ENCODE results near the gene NMRK1. TPM values are rescaled to one million over a fixed set of nuclear protein-coding genes. Genes with fewer than 3 reads are reported as not detected.

The NMRK1 gene
- total RNA-seq, 2 donors from 2014 or later: 16.2 to 34.1 TPM

GRCh38 chr9:75120686-75121085, 32.7 kb upstream of the NMRK1 start:
- no peaks in the 10 kb centered on the region for H3K9me3 ChIP-seq
- H3K36me3 ChIP-seq: no peaks in the 10 kb centered on the region
- TF ChIP-seq POLR2AphosphoS5 (IDR thresholded peaks at IDR 0.05): no peak
- TF ChIP-seq CTCF (IDR thresholded peaks at IDR 0.05): no peak
- TF ChIP-seq POLR2A (IDR thresholded peaks at IDR 0.05): no peak
- no peaks in the 10 kb centered on the region for H3K4me1 ChIP-seq (replicated peaks)
- no peak overlapping the region for H3K4me3 ChIP-seq
- DNase-seq (ENCODE audit: low spot score): no peak
- no peak overlapping the region for H3K27ac ChIP-seq
- intact Hi-C loops (cut with DNase I): no loop called here
- 92% methylated on average over 4 of the region's 4 CpGs for WGBS
- H3K27me3 ChIP-seq (replicated peaks; ENCODE audit: insufficient read depth): no peaks in the 10 kb centered on the region

DNA sequence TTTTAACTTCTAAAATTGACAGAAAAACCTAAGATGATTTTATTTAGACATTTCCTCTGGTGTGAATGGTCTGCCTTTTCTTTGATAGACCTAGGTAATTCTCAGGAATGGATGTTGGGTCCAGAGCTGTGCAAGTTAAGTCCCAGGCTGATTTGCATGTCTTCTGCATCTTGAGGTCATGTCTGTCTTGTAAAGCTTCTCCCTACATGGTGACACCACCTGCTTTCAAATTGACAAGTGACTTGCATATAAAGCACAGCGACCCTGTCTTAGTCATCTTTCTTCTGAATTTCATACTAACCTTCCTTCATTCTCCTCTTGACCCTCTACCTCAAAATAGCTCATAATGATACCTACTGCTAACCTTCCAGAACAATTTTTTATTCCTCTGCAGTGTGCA, 29.6 kb upstream of the NMRK1 start:
- intact Hi-C loops (cut with DNase I): no loop called here
- TF ChIP-seq POLR2AphosphoS5 (IDR thresholded peaks at IDR 0.05) (no peak), POLR2A (IDR thresholded peaks at IDR 0.05) (no peak), CTCF (IDR thresholded peaks at IDR 0.05) (no peak)
- Histone ChIP-seq H3K9me3 (no peaks in the 10 kb centered on the region), H3K4me3 (no peak overlapping the region), H3K36me3 (no peaks in the 10 kb centered on the region), H3K27me3 (replicated peaks; ENCODE audit: insufficient read depth) (no peaks in the 10 kb centered on the region), H3K4me1 (replicated peaks) (no peaks in the 10 kb centered on the region), H3K27ac (no peak overlapping the region)
- no peak for DNase-seq (ENCODE audit: low spot score)
- 96% methylated on average over 1 of the region's 1 CpG for WGBS

DNA sequence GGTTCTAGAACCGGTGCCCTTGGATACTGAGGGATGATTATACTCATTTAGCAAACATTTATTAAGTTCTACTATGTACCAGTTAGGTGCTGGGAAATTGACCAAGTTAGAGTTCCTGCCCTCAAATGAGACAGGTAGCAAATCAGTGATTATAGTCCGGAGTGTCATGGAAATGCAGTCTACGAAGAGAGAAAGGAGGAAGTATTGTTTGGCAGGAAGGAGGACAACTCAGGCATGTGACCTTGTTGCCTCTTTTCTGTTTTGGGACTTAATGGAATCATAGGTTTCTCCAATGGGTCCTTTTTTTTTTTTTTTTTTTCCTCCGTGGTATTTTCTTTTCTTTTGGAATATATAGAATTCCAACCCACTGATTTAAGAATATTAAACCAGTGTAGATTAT, 28.4 kb upstream of the NMRK1 start:
- H3K9me3 ChIP-seq: no peaks in the 10 kb centered on the region
- no peaks in the 10 kb centered on the region for H3K27me3 ChIP-seq (replicated peaks; ENCODE audit: insufficient read depth)
- H3K4me3 ChIP-seq: no peak overlapping the region
- no peaks in the 10 kb centered on the region for H3K4me1 ChIP-seq (replicated peaks)
- intact Hi-C loops (cut with DNase I): no loop called here
- no peaks in the 10 kb centered on the region for H3K36me3 ChIP-seq
- no peak for DNase-seq (ENCODE audit: low spot score)
- WGBS: 90% methylated on average over 4 of the region's 4 CpGs
- TF ChIP-seq CTCF (IDR thresholded peaks at IDR 0.05) (no peak), POLR2AphosphoS5 (IDR thresholded peaks at IDR 0.05) (no peak), POLR2A (IDR thresholded peaks at IDR 0.05) (no peak)
- H3K27ac ChIP-seq: no peak overlapping the region

- Histone ChIP-seq H3K4me3 (no peak overlapping the region), H3K36me3 (no peaks in the 10 kb centered on the region), H3K9me3 (no peaks in the 10 kb centered on the region), H3K27me3 (replicated peaks; ENCODE audit: insufficient read depth) (no peaks in the 10 kb centered on the region), H3K27ac (no peak overlapping the region), H3K4me1 (replicated peaks) (no peaks in the 10 kb centered on the region)
- intact Hi-C loops (cut with DNase I): no loop called here
- TF ChIP-seq POLR2AphosphoS5 (IDR thresholded peaks at IDR 0.05) (no peak), POLR2A (IDR thresholded peaks at IDR 0.05) (no peak), CTCF (IDR thresholded peaks at IDR 0.05) (no peak)
- WGBS: 54% methylated on average over 4 of the region's 4 CpGs
- no peak for DNase-seq (ENCODE audit: low spot score)
Measured at GRCh38 chr9:75112789-75113188, 24.8 kb upstream of the NMRK1 start.

DNA sequence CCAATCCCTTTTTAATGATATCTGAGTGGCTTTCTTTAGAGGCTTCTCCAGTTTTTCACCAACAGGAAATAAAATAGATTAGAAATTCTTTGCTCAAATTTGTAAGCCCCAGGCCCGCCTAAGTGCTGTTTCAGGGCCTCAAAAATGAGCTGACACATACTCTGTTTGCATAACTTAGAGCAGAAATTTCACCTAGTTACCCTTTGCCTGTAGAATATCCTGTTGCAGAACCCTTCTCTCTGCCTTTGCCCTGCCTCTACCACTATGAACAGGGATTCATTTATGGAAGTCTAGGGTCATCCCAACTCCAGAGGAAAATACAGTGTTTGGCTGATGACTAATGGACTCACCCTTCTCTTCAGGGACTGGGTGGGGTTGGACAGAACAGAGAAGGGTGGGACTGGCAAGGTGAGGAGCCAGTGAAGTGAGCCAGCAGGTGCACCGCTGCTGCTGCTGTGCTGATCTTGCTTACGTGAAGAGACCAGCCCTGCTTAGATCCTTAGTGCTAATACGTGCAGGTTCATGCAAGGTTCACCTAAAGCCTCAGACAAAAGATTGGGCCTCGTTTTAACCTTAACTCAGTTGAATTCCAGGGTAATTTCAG, 23.2 kb upstream of the NMRK1 start:
- intact Hi-C loops (cut with DNase I): no loop called here
- no peak for DNase-seq (ENCODE audit: low spot score)
- no peak overlapping the region for H3K27ac ChIP-seq

More for the DNA sequence above, 23.2 kb upstream of the NMRK1 start:
- Histone ChIP-seq H3K36me3 (no peaks in the 10 kb centered on the region), H3K27me3 (replicated peaks; ENCODE audit: insufficient read depth) (no peaks in the 10 kb centered on the region), H3K9me3 (no peaks in the 10 kb centered on the region), H3K4me1 (replicated peaks) (no peaks in the 10 kb centered on the region), H3K4me3 (no peak overlapping the region)
- TF ChIP-seq CTCF (IDR thresholded peaks at IDR 0.05): no peak
- TF ChIP-seq POLR2AphosphoS5 (IDR thresholded peaks at IDR 0.05): no peak
- no peak for TF ChIP-seq POLR2A (IDR thresholded peaks at IDR 0.05)
- WGBS: 70% methylated on average over 5 of the region's 5 CpGs

Data from prostate gland (tissue), 2 donors.